DMS153 treated with DMSO at 0.1 percent for 48 hours (cell line): ENCODE measurements around the gene PALM3.

Experiments
- DNase-seq: peaks from one replicate; lab custom pipeline; 2025; ENCODE audit not compliant: unreplicated experiment; lab: John Stamatoyannopoulos, UW

The PALM3 gene

DNA sequence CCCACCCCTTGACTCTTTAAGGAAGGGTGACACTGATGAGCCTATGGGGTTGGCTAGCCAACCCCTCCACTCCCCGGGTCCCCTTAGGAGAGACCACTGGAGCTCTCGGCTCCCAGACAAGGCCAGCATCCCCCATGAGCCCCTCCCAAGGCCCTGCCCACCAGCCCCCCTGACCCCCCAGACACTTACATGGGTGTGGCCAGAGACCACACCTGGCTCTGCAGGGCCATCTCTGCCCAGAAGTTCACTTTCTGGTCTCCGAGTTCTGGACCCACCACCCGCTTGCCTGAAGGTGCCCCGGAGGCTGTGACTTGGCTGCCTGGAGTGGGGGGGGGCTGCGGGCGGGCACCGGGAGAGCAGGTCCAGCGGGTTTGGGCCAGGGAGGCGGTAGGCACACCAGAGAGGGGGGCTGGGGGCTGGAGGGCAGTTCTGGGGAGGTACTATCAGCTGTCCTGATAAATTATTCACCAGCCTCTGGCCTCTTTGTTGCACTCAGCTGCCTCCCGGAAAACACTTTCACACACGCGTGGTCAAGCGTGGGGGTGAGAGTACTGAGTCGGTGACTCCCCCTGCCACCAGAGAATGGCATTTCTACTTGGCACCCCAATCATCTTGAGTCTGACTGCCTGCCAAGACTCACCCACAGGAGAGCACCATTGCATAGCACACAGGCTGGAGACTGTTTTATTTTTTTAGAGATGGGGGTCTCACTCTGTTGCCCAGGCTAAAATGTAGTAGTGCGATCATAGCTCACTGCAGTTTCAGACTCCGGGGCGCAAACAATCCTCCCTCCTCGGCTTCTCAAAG lies at the start of gene PALM3:
Gene PALM3, minus strand, starts transcription at position 326 of the 807 bp plus-strand sequence. Its CDS starts 96 bp downstream, at position 230.
- DNase-seq: no peak

DNA sequence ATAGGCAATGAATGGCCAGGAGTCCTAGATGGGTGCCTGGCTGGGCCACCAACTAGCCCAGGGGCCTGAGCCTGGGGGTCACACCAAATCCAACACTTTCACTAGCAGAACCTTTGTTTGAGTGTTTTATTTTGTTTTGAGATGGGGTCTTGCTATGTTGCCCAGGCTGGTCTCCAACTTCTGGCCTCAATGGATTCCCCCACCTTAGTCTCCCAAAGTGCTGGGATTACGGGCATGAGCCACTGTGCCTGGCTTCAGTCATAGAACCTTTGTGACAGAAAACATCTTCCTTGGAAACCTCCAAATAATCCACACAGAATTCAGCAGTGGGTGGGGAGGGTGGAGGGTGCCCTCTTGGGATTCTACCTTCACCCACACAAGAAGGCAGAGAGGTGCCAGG lies 49.6 kb upstream of the PALM3 start:
- DNase-seq: no peak

GRCh38 chr19:14110650-14111049 lies 48.8 kb upstream of the PALM3 start:
- no peak for DNase-seq

- no peak for DNase-seq
Measured at GRCh38 chr19:14107581-14108461, 45.9 kb upstream of the PALM3 start.

- DNase-seq: no peak
Measured at GRCh38 chr19:14106840-14107239, 45.0 kb upstream of the PALM3 start.

DNA sequence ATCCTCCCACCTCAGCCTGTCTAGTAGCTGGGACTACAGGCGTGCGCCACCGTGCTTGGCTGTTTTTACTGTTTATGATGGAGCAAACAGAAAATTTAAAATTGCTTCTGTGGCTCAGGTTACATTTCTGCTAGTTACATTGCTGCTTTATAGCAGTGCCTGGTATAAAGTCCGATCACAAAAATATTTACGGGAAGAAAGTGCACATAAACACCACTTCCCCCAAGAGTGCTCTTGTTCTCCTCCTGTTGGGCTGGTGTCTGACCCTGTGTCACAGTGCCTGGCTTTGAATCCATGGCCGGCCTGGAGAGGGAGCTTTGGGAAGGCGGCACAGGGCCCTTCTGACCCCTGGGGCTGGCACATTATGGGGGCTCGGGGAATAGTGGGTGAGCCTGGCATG lies 43.8 kb upstream of the PALM3 start:
- no peak for DNase-seq

GRCh38 chr19:14103310-14103709 lies 41.4 kb upstream of the PALM3 start:
- DNase-seq: no peak

DNA sequence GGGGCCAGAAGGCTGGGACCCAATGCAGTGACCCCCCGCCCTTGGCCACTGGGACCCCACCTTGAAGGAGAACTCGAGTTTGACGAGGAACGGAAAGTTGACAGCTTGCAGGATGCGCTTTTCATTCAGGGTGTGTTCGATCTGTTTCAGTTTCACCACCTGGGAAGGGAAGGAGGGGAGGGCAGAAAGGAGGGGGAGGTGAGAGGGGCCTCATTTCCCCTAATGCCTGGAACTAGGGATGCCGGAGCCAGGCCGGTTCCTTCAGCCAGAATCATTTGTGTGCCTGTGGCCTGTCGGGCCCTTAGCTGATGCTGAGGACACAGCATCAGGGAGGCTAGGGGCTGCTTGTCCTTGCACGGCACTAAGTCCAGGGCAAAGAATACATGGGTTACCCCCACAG lies 40.9 kb upstream of the PALM3 start:
- DNase-seq: no peak

DNA sequence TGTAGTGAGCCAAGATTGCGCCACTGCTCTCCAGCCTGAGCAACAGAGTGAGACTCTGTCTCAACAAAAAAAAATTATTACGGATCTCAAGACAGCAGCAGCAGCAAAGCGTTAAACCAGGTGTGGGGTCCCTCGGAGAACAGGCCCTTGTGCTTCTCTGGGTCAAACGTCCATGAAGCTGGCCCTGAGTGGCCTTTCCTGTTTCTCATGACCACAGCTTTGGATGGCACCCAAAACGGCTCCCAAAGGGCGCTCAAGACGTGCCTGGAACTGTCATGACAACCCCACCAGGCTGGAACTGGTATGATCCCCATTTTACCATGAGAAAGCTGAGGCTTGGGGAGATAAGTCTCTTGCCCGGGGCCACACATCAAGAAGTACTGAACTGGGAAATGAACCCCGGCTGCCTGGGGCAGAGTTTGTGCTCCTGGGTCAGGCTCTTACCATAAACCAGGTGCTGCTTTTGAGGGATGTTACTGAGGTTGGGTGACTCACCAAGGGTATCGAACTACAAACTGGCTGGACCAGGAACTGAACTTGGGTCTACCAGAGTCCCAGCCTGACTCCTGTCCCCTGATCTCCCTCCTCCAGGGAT lies 40.3 kb upstream of the PALM3 start:
- DNase-seq: no peak

- no peak for DNase-seq
Measured at GRCh38 chr19:14101003-14101545, 39.2 kb upstream of the PALM3 start.

GRCh38 chr19:14097532-14098151 lies 35.8 kb upstream of the PALM3 start:
- no peak for DNase-seq

- no peak for DNase-seq
Measured at GRCh38 chr19:14096272-14096992, 34.6 kb upstream of the PALM3 start.

- no peak for DNase-seq
Measured at GRCh38 chr19:14094854-14095253, 33.0 kb upstream of the PALM3 start.

DNA sequence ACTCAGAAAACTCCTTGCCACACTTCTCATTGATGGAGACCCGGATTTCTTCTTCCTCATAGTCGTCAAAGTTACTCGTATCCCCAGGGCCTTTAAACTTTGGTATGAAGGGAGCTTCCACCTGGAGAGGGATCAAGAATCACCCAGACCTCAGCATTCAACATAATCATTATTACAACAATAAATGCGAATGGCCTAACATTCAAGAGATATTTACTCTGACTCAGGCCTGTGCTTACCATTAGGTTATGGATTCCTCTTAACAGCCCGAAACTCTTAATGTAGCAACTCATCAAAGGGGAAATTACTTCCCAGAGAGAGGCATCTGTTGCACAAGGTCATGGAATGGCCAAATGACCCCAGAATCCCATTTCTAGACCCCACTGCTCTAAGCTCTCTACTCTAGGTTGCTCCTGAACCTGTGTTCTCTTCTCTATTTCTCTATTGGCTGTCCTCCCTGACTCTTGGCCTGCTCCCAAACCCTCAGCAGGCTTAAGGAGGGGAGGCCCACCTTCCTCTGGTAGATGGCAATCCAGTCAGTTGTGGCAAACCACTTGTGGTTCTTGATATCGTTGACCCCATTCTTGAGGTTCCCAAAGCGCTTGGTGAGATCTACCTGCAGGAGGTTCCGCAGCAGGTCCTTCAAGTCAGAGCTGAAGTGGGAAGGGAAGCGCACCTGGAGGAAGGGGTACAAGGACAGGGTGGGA lies 31.4 kb upstream of the PALM3 start:
- no peak for DNase-seq

GRCh38 chr19:14091813-14092462 lies 30.1 kb upstream of the PALM3 start:
- DNase-seq: no peak

GRCh38 chr19:14091081-14091812 lies 29.4 kb upstream of the PALM3 start:
- peak; percentile 36 for DNase-seq

DNA sequence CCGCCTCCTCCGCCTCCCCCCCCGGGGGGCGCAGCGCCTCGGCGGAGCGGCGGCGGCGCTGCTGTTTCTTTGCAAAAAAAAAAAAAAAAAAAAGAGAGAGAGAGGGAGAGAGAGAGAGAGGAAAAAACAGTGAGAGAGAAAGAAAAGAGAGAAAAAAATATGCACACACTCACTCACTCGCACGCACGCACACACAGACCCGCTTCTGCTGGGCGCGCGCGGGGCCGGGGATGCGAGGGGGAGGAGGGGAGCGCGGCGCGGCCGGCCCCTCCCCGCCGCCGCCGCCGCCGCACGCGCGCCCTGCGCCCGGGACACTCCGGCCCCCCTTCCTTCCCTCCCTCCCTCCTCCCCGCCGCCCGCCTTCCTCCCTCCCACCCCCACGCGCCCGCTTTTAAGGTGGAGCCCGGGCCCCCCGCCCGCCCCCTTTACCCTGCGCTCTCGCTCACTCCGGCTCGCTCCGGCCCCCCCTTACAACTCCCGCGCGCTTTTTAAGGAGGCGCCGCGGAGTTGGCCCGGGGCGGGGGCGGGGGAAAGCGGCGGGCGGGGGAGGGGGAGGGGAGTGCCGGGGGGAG lies 28.7 kb upstream of the PALM3 start, which contains the start of gene SAMD1:
Gene SAMD1, minus strand, starts transcription at position 243 of the 572 bp plus-strand sequence.
- DNase-seq: no peak
